Measurements from ENCODE around the gene LEFTY1.
"Not testable (repeated sequence)": the region's sequence is repeated elsewhere in the genome, so short reads cannot be mapped to it uniquely, and the experiment has no call there.

Gene LEFTY1

DNA sequence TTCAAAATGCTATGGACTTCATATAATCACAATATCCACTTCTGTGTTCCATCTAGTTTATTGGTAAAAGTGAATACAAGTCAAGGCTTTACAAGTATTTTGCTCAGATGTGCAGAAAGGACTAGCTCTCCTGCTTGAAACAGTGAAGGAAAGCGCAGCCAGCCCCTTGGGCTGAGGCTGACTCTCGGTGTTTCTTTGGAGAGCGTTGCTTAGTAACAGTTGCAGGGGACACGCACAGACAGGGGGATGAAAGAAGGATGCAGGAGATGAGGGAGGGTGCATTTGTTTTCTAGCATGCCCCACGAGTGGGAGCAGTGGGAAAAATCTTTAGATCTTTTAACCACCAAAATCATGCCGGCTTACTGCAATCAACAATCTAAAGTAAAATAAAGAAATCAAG is 26.0 kb upstream of the LEFTY1 start:
- no peak for DNase-seq

DNA sequence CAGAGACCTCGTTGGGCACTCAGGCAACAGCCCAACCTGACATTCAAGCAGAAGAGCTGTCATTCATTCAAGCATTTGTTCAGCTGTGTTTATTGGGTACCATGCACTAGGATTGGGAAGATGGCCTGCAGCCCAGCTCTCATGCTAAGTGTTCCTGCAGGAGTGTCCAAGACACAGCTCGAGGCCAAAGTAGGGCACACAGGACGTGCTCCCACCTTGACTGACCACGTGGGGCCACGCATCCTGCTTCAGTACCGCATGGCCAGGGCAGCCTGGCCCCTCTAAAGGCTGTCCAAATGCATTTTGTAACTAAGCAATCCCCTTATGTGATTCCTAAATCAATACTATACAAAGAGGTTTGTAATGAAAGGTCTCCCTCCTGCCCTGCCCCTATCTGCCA is 25.4 kb upstream of the LEFTY1 start:
- DNase-seq = no peak

DNA sequence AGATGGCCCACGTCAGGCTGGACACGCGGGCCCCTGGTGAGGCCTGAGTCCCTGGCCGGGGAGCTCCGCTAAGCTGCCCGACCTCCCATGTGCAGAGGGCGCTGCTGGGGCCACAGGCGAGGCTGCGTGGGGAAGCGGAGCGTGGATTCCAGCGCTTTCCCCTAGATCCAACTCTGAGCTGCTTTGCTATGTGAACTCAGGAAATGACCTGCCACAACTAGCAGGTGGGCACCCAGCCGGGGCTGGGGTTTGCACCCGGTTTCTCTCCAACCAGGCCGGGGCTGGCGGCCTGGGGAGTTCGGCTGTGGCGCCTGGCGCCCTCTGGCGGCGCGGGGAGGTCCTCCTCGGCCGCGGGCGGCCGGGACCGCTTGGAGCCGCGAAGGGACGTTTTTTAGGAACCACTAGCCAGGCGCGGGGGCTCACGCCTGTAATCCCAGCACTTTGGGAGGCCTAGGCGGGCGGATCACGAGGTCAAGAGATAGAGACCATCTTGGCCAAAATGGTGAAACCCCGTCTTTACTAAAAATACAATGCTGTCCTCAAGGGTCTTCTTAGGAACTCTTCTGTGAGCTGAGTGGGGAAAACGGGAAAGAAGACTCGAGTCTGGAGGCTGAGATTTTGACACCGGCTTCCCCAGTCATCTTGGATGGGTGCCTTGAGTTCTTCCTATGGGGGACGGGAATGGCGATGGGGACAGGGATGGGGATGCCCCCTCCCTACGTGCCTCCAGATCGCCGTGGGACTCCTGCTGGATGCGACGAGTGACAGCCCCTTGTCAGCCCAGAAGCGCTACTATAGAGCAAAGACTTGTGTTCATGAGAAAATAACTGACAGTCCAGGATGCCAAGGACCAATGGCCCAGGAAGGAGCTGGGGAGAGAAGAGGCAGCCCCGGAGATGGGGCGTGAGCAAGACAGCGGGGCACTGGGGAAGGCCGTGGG is 22.5 kb upstream of the LEFTY1 start:
- no peak for DNase-seq

DNA sequence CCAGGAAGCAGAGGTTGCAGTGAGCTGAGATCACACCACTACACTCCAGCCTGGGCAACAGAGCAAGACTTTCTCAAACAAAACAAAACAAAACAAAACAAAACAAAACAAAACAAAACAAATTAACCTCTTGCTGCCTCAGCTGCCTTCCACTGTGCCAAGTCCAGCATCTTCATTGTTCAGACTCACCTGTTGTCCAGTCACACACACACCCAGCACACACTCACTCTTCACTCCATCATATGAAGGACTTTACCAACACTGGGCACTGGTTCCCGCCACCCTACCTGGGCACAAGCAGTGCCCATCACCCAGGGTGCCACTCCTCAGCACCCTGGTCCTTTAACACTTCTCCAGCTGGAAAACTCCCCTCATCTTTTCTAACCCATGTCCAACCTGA is 20.5 kb upstream of the LEFTY1 start:
- DNase-seq = no peak

DNA sequence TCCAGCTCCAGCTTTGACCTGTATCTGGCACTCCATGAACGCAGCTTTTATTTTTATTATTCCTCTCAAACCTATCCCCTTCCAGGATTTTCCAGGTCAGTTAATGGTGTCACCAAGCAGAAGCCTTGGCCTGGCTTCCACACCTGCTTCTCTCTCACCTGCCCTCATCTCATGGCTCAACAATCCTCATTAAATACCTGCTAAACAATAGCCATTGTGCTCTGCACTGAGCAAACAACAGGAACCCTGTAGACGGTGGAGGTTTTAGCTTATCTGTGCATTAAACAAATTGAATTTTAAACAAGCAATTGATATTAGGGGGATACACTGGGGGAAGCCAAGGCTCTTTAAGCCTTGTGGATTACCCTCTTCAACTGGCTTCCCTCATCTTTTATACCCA is 19.8 kb upstream of the LEFTY1 start:
- DNase-seq = peak; percentile 70

DNA sequence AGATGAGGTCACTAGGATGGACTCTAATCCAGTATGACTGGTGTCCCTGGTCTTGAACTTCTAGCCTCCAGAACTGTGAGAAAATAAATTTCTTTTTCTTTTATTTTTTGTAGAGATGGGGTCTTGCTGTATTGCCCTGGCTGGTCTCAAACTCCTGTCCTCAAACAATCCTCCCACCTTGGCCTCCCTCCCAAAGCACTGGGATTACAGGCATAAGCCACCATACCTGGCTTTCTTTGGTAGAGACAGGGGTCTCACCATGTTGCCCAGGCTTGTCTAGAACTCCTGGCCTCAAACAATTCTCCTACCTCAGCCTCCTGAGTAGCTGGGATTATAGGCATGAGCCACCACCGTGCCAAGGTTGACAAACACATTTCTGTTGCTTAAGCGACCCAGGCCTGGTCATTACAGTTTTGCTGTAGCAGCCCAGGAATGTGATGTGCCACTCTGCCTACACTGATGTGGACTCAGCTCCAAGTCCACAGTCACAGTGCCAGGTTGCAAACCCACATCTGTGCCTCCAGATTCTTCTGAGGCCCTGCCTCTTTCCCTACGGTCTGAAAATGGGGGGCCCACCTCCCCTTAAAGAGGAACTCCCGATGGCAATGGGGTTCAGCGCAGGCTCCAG is 19.2 kb upstream of the LEFTY1 start:
- no peak for DNase-seq

DNA sequence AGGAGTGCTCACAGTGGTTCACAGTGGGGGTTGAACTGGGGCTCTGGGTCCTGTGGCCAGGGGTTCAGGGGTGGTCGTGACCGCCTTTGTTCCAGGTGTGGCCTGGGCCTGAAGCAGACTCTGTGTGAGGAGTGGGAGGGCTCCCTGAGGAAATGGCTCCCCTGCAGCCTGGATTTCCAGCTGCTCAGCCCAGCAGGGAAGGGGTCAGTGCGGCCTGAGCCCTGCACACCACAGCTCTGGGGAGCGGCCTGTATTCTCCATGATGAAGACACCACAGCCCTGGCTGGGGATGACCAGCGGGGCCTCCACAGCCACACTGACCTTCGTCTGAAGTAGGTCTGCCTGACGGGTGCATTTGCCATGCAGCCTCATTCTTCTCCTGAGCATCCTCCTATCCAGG is 18.4 kb upstream of the LEFTY1 start:
- DNase-seq = no peak

DNA sequence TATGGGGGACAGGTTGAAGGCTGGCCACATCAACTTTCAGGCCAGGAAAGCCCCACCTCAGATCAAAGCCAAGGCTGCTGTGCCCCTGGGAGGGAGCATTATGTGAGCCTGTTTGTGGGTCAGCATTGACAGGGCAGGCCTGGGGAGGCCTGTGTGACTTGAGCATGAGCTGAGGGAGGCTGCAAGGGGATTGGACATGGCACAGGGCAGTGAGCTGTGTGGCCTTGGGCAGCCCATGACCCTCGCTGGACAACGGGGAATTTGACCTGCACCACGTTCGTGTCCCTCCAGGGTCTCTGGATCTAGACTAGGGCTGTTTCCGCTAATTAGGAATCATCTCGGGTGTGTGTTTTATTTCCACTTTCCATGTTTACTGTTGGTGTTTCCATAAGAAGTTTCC is 17.5 kb upstream of the LEFTY1 start:
- DNase-seq = no peak

DNA sequence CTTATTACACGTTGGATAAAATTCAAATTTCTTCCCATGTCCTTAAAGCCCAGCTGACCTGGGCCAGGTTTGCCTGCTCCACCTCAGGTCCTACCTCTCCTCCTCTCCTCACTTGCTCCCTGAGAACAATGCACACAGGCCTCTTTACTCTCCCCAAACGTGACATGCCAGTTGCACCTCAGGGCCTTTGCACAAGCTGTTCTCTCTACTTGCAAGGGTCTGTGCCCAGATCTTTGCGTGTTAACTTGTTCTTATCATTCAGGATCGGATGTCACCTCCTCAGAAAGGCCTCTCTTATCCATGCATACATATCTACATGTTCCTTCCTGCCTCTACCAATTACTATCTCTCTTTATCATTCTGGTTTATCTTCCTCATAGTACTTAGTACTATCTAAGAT is 14.7 kb upstream of the LEFTY1 start:
- no peak for DNase-seq

DNA sequence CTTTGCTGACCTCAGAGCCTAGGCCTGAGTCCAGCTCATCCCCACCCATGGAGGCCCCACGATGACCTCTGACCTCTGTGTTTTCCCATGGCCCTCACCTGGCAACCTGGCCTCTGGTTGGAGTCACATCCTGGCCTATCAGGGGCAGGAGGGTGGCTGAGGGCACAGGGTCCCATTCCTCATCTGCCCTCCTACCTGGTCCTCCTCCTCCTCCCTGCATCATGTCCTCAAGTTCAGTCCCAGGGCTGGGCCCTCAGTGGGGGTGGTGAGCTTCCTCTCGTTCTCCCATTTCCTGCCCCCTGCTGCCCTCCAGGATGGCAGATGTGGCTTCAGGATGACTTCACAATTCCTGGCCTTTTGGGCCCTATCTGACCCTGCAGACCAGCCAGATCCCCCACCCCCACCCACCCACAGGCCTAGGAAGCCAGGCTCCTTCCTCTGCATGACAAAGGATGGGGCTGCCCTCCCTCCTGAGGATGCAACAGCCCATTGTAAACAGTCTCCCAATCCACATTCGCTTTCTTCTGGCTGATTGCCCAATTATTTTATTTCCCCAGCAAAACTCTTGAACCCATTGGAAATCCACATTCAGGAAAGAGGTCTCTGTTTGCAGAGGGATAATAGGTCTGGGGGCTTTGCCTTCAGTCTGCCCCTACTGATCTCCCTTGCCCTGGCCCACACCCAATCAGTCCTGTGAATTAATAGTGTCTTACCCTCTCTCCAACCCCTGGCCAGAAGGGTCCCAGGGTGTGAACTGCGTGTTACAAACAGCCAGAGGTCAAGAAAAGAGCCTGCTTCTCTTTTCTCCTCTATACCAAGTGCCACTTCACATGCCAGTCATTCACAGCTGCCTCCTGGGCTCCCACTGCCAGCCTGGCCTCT is 10.3 kb upstream of the LEFTY1 start:
- DNase-seq = no peak

DNA sequence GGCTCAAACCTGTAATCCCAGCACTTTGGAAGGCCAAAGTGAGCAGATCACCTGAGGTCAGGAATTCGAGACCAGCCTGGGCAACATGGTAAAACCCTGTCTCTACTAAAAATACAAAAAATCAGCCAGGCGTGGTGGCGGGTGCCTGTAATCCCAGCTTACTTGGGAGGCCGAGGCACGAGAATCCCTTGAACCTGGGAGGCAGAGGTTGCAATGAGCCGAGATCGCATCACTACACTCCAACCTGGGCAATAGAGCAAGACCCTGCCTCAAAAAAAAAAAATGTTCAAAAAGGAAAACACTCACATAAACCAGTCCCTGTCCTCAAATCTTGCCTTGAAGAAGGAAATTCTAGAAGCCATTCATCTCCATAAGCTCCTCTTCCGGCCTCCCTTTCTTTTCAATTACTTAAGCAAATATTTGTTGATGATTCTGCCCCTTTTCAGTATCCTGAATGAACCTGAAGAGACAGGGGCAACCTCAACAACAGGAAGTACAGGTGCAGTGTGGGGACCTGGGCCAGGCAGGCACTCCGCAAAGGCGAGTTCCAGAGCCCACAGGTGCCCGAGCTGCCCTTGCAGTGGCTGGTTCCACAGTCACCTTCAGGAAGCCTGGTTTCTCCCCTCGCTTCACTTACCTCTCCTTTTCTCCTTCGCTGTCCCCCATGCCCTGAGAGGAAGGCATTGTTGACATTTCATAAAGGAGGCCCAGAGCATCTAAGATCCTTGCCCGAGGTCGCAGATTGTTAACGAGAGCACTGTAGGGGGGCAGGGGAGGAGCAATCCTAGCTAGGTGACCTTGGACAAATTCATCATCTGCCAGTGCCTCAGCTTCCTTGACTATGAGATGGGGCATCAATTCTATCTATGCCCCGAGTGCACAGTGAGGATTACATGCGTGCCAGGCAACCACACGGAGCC is 8.9 kb upstream of the LEFTY1 start:
- DNase-seq = peak; percentile 57

DNA sequence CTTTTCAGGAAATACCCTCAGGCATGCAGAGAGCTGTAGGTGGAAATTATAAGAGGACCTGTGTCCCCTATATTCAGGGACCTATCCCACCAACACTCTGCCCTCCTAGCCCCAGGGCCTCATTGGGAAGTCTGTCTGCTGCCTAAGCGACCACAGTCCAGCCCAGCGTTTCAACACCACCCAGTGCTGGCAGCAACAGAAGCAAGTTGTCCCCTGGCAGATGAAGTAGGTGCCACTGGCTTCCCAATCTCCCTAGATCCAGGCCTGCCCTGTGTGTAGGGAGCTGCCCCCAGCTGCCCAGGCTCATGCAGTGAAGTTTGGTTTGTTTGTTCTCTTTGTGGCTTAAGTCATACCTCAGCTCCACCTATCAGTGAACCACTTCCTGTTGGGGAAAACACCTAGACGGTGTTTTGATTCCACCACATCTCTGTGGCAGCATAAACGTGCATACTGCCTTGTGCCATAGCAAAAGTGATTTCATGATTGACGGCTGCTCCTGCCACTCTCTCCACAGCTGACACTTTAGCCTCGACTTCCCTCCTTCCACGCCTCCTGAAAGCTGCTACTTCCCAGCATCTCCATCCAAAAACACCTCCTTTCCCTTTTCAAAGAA is 8.1 kb upstream of the LEFTY1 start:
- no peak for DNase-seq

DNA sequence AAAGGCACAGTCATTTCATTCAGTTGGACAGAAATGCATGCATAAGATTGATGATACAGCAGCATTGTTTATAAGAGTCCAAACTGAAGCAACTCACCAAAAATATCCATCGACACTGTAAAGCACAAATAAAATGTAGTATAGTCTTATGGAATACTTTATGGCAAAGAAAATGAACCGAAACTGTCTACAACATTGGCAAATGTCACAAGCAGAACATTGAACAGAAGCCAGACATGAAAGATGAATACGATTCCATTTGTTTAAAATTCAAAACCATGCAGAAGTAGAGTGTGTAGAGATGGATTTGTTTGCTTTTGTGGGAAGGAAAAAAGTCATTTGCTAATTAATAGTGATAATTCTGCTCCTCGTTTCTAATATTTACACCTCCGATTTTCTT is 7.5 kb upstream of the LEFTY1 start:
- no peak for DNase-seq

DNA sequence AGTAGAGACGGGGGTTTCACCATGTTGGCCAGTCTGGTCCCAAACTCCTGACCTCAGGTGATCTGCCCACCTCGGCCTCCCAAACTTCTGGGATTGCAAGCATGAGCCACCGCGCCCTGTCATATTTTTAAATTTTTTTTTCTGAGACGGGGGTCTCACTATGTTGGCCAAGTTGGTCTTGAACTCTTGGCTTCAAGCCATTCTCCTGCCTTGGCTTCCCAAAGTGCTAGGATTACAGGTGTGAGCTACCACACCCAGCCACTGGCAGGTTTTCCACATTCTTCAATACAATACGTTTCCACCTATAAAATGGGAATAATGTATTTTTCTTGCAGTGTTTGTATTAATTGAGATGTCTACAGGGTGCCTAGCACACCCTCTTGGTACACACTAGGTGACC is 3.4 kb upstream of the LEFTY1 start:
- DNase-seq = no peak

DNA sequence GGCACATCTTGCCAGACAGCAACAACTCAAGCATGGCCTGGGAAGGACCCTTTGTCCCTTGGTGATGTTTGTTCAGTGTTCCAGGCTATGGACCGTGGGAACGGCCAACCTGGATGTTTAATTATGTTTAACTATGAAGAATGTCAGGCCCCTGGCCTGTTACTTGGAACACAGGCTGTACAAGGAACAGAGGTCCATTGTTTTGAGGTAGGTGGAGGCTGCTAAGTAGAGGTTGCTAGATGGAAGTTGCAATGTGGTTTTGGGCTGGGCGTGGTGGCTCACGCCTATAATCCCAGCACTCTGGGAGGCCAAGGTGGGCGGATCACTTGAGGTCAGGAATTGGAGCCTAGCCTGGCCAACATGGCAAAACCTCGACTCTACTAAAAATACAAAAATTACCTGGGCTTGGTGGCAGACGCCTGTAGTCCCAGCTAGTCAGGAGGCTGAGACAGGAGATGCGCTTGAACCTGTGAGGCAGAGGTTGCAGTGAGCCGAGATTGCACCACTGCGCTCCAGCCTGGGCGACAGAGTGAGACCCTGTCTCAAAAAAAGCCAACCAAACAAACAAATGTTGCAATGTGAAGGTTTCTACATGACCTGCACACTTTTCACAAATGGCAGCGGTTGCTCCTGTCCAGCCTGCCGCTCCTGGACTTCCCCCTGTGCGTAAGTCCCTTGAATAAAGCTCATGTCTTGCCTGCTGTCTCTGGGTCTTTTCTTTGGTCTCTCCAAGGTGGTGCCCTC is 2.5 kb upstream of the LEFTY1 start:
- no peak for DNase-seq

DNA sequence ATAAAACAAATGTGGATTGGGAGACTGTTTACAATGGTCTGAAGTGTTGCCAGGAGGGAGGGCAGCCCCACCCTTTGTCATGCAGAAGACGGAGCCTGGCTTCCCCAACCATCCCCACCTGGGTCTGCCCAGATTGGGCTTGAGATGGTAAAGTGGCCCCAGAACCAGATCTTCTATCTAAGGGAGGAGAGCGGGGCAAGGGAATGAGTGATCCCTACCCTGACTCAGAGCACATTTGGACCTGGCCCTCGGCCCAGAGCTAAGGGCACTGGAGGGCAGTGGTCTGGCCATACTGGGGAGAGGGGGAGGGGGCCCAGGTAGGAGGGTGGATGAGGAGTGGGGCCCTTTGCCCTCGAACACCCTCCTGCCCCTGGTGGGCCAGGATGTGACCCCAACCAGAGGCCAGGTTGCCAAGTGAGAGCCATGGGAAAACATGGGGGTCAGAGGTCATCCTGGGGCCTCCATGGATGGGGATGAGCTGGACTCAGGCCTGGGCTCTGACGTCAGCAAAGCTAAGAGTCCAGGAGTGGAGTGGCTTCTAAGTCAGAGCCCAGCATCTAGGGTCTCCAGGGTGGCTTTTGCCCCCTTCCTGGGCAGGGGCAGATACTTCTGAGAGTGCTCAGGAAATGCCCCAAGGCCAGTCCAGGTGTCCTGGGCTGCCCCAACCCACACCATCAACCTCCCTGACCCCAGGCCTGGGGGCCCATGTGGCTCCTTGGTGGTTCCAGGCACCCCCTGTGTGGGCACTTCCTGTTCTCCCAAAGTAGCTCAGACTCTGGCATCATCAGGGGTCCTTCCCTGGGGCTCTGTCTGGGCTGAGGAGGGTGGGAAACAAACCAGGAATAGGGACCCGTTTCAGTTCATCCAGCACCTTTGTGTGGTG is 1.6 kb upstream of the LEFTY1 start:
- DNase-seq = no peak

DNA sequence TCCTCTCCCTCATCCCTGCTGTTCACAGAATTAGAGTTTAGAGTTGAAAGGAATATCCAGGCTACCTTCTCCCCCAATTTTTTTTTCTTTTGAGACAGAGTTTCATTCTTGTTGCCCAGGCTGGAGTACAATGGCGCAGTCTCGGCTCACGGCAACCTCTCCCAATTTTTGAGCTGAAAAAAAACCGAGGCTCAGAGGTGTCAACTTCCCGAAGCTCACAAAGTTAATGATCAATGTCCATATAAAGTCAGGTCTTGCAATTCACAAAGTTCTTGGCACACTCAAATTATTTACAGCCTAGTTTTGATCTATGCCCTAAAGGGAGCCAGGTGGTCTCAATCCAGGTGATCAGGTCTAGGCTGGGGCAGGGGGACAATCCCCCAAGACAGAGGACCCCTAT is 797 bp upstream of the LEFTY1 start:
- DNase-seq = no peak

DNA sequence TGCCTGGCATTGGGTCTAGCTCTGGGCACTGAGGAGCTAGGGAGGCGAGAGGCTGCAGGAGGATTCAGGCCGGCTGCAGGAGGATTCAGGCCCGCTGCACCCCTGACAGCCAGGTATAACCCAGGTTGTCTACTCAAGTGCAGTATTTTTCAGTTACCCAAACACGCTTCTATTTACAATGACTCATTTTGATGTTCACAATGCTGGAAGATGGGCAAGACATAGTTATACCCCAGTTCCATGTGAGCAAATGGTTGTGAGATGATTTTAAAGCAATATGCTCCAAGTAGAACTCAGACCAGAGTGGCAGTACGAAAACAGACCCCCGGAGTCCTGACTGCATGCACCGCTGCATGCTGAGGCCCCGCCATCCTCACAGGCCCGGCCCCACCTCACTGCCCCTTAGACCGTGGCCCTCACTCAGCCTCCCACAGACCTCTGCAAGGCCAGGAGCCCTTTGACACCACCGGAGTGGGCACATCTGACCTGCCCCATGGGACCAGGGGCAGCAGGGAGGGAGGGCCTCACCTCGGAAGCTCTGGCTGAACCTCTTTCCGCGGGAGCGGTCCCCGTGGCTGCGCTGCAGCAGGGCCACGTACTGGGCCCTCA is 553 bp downstream of the LEFTY1 start:
- DNase-seq = no peak

DNA sequence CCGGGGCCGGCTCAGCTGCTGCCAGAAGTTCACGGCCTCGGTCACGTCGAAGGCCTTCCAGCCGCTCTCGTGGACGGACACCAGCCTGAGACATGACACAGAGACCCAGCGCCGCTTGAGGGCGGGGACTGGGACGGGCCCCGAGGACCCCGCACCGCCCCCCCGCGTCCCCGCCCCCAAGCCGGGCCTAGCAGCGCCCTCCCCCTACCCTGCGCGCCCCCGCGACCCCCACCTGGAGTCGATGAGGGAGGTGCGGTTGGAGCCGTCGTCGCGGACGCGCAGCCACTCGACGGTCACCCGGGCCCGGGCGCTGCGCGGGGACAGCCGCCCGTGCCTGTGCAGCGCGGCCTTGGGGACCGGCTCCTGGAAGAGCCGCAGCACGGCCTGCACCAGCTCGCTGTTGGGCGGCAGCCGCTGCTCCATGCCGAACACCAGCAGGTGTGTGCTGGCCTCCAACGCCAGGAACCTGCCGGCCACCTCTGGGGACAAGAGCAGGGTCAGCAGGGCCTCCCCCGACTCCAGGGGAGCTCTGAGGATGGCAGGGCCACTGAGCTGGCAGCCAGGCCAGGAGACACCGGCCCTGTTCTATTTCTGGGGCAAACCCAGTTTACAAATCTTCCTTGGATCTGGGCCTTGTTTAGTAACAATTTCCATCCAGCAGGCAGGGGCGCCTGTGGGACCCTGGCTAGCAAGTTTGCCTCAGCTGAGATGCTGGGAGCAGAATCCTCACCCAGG is 1.2 kb downstream of the LEFTY1 start:
- DNase-seq = not testable (repeated sequence)

Measured in NCI-H345 (cell line).